ENCODE results near the gene TNPO2.

The TNPO2 gene

DNA sequence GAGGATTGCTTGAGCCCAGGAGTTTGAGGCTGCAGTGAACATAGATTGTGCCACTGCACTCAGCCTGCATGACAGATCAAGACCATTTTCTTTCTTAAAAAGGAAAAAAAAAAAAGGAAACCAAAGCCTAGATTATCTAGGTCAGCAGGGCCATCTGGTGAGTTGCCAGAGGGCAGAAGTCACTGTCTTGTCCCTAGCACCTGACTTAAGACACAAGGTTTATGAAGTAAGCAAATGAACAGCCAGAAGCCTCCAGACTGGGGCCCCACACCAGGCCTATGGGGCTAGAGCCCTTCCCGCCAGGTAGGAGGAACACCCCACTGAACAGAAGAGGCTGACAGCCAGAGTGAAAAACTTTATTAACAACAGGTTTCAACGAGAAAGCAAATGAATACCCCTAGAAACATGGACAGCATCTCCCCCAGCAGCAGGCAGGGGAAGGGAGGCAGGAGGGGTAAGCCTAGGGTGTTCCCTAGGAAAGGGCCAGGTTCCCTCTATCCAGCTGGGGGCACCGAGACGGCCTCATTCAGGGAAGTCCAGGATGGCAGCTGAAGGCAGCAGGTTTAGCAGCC lies 55.9 kb downstream of the TNPO2 start:
- H3K27ac ChIP-seq = no peak overlapping the region
- peak overlapping the region in 1 of 2 experiments; percentile 85 for H3K4me3 ChIP-seq (ENCODE audit: low read depth in 1 of 2, low read length in 1 of 2)
- TF ChIP-seq, protein P1, sequence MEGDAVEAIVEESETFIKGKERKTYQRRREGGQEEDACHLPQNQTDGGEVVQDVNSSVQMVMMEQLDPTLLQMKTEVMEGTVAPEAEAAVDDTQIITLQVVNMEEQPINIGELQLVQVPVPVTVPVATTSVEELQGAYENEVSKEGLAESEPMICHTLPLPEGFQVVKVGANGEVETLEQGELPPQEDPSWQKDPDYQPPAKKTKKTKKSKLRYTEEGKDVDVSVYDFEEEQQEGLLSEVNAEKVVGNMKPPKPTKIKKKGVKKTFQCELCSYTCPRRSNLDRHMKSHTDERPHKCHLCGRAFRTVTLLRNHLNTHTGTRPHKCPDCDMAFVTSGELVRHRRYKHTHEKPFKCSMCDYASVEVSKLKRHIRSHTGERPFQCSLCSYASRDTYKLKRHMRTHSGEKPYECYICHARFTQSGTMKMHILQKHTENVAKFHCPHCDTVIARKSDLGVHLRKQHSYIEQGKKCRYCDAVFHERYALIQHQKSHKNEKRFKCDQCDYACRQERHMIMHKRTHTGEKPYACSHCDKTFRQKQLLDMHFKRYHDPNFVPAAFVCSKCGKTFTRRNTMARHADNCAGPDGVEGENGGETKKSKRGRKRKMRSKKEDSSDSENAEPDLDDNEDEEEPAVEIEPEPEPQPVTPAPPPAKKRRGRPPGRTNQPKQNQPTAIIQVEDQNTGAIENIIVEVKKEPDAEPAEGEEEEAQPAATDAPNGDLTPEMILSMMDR (IDR thresholded peaks at IDR 0.05) = no peak
- no peaks in the 10 kb centered on the region for H3K27me3 ChIP-seq
- peaks cover 34% of the 10 kb centered on the region for H3K36me3 ChIP-seq
- H3K4me1 ChIP-seq (ENCODE audit: control insufficient read depth in 1 of 2, insufficient read depth in 1 of 2, low read depth in 1 of 2, low read length in 1 of 2) = peaks cover 55 to 63% of the 10 kb centered on the region in 2 experiments
- no peaks in the 10 kb centered on the region for H3K9me3 ChIP-seq

DNA sequence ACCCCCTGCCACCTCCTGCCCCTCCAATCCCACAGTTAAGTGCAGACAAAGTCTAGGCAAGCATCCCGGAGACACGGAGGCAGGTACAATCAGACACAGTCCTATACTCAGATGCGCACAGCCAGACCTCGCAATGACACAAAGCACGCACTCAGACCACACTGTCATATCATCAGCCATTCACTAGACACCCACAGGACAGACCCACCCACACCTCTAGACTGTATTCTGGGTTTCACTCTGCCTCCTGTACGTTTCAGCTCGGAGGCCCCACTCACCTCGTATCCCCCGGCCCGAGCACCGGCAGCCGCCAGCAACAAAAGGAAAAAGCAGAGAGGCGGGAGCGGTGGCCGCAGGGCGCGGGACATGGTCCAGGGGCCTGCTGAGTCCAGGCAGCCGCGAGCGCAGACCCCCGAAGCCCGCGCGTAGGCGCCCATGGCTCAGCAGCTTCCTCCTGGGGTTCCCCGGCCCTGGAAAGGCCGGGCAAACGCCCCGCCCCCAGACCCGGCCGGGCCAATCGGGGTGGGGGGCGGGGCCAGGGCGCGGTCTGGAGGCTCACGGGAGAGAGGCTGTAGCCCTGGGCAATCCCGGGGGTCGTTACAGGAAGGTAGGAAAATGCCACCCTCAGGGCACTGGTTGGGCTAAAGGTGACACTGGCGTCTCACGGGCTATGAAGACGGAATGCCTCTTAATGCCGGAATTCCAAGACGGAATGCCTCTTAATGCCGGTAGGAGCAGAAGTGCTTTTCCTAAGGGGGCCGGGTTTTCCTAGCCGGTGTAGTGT lies 57.3 kb downstream of the TNPO2 start, which contains the start of the genes MAN2B1 and WDR83:
MAN2B1 (minus strand) TSS at position 478 of the 784 bp plus-strand sequence; CDS start at position 437, 41 bp downstream.
WDR83 (plus strand) TSS at position 543 of the 784 bp plus-strand sequence. CDS start 2,984 bp downstream, outside the sequence.
- Histone ChIP-seq H3K9me3 (no peaks in the 10 kb centered on the region), H3K4me1 (ENCODE audit: control insufficient read depth in 1 of 2, insufficient read depth in 1 of 2, low read depth in 1 of 2, low read length in 1 of 2) (peaks cover 55 to 63% of the 10 kb centered on the region in 2 experiments), H3K36me3 (peaks cover 36% of the 10 kb centered on the region), H3K27ac (peak within 1 kb of the TSS; percentile 94), H3K27me3 (no peaks in the 10 kb centered on the region), H3K4me3 (ENCODE audit: low read depth in 1 of 2, low read length in 1 of 2) (peak within 1 kb of the TSS; percentile 91 to 92)
- TF ChIP-seq, protein P1 (IDR thresholded peaks at IDR 0.05) = peak; percentile 9

DNA sequence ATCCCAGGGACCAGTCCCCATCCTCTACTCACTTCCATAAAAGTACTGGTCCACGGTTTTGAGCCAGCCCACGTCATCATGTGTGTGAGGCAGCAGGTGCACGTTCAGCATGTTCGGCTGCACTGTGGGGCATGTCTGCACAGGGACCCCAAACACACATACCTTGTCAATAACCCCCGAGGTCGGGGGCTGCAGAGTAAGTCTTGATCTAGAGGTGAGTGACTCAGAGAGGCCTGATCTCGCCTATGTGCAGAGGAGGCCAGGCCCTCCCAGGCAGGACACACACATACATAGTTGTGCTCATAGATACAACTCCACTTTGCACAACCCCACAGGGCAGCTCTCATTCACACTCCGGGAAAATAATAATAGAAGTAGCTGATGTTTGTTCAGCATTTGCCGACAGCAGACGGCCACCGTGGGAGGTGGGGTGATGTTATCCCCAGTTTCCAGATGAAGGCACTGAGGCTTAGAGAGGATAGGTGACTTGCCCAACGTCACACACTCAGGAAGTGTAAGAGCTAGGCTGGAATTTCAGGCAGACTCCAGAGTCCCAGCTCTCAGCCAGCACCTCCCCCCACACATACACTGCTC lies 58.0 kb downstream of the TNPO2 start:
- H3K27me3 ChIP-seq = no peaks in the 10 kb centered on the region
- TF ChIP-seq, protein P1 (IDR thresholded peaks at IDR 0.05) = no peak
- H3K36me3 ChIP-seq = peaks cover 43% of the 10 kb centered on the region
- H3K4me3 ChIP-seq (ENCODE audit: low read depth in 1 of 2, low read length in 1 of 2) = peak overlapping the region; percentile 91 to 92
- H3K27ac ChIP-seq = peak overlapping the region; percentile 94
- no peaks in the 10 kb centered on the region for H3K9me3 ChIP-seq
- peaks cover 55 to 62% of the 10 kb centered on the region in 2 experiments for H3K4me1 ChIP-seq (ENCODE audit: control insufficient read depth in 1 of 2, insufficient read depth in 1 of 2, low read depth in 1 of 2, low read length in 1 of 2)

DNA sequence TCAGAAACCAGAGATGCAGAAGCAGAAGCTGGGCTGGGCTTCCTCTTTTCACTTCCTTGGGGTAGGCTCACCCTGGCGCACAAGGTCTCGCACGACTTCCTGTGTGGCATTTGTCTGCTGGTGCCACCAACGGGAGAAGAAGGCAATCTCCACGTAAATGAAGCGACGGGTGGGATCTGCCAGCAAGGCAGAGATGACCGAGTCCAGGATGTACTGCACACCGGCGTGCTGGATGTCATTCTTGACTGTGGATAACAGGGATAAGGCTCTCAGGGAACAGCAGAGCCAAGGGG lies 58.5 kb downstream of the TNPO2 start:
- Histone ChIP-seq H3K27ac (peak overlapping the region; percentile 94), H3K9me3 (no peaks in the 10 kb centered on the region), H3K4me1 (ENCODE audit: control insufficient read depth in 1 of 2, insufficient read depth in 1 of 2, low read depth in 1 of 2, low read length in 1 of 2) (peaks cover 50 to 57% of the 10 kb centered on the region in 2 experiments), H3K27me3 (no peaks in the 10 kb centered on the region), H3K4me3 (ENCODE audit: low read depth in 1 of 2, low read length in 1 of 2) (peak overlapping the region; percentile 91 to 92), H3K36me3 (peaks cover 48% of the 10 kb centered on the region)
- TF ChIP-seq, protein P1 (IDR thresholded peaks at IDR 0.05) = peak; percentile 30

DNA sequence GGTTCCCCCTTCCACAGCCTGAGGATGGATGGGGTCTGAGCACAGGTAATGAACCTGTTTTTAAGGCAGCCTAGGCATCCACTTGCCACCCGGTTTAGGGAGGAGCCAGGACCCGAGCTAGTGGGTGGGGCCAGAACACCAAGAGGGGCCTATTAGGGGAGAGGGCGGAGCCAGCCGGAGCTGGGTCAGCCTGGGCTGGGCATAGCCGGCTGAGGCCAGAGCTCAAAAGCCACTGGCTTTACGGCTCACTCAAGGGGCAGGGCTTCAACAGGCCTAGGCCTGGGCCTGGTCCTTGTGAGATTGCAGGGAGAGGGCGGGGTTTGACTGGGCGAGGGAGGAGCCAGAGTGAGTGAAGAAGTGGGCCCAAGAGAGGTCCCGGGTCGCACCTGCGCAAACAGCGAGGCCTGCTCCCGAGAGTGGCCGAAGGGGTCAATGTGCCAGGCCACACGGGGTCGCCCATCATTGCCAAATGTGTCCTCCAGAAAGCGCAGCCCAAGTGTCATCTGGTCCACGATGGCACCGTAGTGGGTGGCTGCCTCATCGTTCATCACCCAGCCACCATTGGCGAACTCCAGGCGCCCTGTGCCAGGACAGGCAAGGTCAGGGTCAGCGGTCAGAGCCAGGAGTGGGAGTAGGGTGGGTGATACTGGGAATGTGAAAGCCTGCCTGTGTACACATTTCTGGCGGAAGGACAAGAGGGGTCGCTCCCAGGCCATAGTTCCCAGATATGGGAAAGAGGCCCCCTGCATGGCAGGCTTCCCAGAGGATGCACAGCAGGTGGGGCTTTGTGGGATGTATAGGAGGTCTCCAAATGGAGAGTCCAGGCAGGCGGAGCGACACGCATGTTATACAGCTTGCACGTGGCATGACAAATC lies 59.1 kb downstream of the TNPO2 start:
- Histone ChIP-seq H3K4me1 (ENCODE audit: control insufficient read depth in 1 of 2, insufficient read depth in 1 of 2, low read depth in 1 of 2, low read length in 1 of 2) (peaks cover 45 to 52% of the 10 kb centered on the region in 2 experiments), H3K27ac (peak overlapping the region; percentile 94), H3K9me3 (no peaks in the 10 kb centered on the region), H3K27me3 (no peaks in the 10 kb centered on the region), H3K36me3 (peaks cover 54% of the 10 kb centered on the region), H3K4me3 (ENCODE audit: low read depth in 1 of 2, low read length in 1 of 2) (peak overlapping the region; percentile 91 to 92)
- TF ChIP-seq, protein P1 (IDR thresholded peaks at IDR 0.05) = no peak
